ENCODE measurements around the gene SLC25A30.

DNA sequence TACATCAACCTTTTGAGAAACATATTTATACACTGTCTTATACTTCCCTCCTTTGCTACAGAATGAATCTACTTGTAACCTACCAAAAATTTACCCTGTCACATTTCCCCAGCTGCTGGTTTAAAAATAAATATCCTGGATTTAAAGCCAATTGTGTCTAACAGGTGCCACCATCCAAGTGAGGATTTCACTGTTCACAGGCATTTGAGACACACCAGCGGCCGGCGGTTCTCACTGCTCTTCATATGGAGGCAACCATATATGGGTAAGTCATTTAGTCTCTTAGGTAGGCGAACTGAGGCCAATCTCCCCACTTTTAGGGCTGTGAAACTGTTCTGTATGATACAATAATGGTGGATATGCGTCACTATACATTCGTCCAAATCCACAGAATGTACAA is 26.2 kb downstream of the SLC25A30 start:
- TF ChIP-seq, protein P1, sequence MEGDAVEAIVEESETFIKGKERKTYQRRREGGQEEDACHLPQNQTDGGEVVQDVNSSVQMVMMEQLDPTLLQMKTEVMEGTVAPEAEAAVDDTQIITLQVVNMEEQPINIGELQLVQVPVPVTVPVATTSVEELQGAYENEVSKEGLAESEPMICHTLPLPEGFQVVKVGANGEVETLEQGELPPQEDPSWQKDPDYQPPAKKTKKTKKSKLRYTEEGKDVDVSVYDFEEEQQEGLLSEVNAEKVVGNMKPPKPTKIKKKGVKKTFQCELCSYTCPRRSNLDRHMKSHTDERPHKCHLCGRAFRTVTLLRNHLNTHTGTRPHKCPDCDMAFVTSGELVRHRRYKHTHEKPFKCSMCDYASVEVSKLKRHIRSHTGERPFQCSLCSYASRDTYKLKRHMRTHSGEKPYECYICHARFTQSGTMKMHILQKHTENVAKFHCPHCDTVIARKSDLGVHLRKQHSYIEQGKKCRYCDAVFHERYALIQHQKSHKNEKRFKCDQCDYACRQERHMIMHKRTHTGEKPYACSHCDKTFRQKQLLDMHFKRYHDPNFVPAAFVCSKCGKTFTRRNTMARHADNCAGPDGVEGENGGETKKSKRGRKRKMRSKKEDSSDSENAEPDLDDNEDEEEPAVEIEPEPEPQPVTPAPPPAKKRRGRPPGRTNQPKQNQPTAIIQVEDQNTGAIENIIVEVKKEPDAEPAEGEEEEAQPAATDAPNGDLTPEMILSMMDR (IDR thresholded peaks at IDR 0.05): no peak
- no peak for TF ChIP-seq POLR2A (IDR thresholded peaks at IDR 0.05)
